ENCODE measurements around the gene CHD8.

Gene CHD8

DNA sequence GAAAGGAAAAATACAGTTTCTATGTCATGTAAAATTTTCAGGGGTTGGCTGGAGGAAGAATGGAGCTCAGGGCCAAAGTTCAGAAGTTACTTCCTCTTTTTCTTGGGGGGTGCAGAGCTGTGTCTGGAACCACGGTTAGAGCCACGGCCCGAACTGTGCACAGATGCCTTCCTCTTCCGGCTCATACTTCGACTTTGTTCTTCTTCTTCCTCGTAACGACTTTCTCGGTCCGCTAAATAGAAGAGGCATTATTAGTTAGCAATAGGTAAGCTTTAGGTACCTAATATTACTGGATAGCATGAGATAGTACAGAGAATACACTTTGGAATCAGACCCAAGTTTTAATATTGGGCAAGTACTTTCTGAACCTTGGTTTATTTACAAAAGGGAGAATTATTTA is 103.3 kb downstream of the CHD8 start:
- peaks cover 19% of the 10 kb centered on the region for H3K36me3 Mint-ChIP-seq
- no peak overlapping the region for H3K4me3 Mint-ChIP-seq
- H3K27ac Mint-ChIP-seq = peak overlapping the region; percentile 3
- no peaks in the 10 kb centered on the region for H3K4me1 Mint-ChIP-seq (ENCODE audit: low read depth)
- no peaks in the 10 kb centered on the region for H3K27me3 Mint-ChIP-seq
- no peaks in the 10 kb centered on the region for H3K9me3 Mint-ChIP-seq (ENCODE audit: low read depth)

DNA sequence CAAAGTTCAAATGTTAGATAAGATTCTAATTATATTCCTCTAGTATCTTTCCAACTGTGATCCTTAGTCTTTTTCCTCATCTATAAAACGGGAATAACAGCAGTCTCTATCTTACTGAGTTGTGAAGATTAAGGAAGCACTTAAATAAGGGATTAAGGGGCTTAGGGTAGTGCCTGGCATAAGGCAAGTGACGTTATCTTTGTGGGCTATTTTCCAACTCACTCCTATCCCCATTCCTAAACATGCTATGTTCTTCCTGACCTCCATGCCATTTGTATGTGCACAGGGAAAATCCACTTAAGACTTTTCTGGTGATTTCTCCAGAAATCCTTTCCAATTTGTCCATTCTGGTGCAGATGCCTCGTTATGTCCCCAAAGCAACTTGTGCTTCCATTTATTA is 105.4 kb downstream of the CHD8 start:
- no peaks in the 10 kb centered on the region for H3K9me3 Mint-ChIP-seq (ENCODE audit: low read depth)
- H3K36me3 Mint-ChIP-seq = peaks cover 12% of the 10 kb centered on the region
- H3K4me3 Mint-ChIP-seq = no peak overlapping the region
- H3K4me1 Mint-ChIP-seq (ENCODE audit: low read depth) = no peaks in the 10 kb centered on the region
- no peaks in the 10 kb centered on the region for H3K27me3 Mint-ChIP-seq
- H3K27ac Mint-ChIP-seq = no peak overlapping the region

DNA sequence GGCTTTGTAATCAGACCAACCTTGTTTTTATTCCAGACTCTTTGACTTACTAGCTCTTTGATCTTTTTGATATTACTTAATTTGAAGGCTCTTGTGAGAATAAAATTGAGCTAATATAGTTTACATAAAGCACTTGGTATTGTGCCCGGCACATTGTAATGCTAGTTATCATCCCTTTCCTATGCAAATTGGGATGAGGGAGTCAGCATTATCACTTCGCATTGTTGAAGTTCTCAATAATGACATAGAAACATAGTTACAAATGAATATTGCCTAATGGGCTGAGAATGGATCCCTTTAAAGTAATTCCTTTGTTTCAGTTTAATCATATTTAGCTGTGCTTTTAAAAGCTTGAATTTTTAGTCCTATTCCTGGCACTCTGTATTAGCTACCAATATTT is 108.7 kb downstream of the CHD8 start:
- peaks cover 3% of the 10 kb centered on the region for H3K4me1 Mint-ChIP-seq (ENCODE audit: low read depth)
- H3K4me3 Mint-ChIP-seq = no peak overlapping the region
- no peaks in the 10 kb centered on the region for H3K9me3 Mint-ChIP-seq (ENCODE audit: low read depth)

GRCh38 chr14:21346532-21347135 is 109.3 kb downstream of the CHD8 start:
- H3K27ac Mint-ChIP-seq = no peak overlapping the region
- no peaks in the 10 kb centered on the region for H3K9me3 Mint-ChIP-seq (ENCODE audit: low read depth)
- peaks cover 3% of the 10 kb centered on the region for H3K4me1 Mint-ChIP-seq (ENCODE audit: low read depth)
- no peaks in the 10 kb centered on the region for H3K36me3 Mint-ChIP-seq
- no peak overlapping the region for H3K4me3 Mint-ChIP-seq
- no peaks in the 10 kb centered on the region for H3K27me3 Mint-ChIP-seq

More for the DNA sequence above, 108.7 kb downstream of the CHD8 start:
- Mint-ChIP-seq H3K27ac (no peak overlapping the region), H3K27me3 (no peaks in the 10 kb centered on the region), H3K36me3 (peaks cover 3% of the 10 kb centered on the region)

DNA sequence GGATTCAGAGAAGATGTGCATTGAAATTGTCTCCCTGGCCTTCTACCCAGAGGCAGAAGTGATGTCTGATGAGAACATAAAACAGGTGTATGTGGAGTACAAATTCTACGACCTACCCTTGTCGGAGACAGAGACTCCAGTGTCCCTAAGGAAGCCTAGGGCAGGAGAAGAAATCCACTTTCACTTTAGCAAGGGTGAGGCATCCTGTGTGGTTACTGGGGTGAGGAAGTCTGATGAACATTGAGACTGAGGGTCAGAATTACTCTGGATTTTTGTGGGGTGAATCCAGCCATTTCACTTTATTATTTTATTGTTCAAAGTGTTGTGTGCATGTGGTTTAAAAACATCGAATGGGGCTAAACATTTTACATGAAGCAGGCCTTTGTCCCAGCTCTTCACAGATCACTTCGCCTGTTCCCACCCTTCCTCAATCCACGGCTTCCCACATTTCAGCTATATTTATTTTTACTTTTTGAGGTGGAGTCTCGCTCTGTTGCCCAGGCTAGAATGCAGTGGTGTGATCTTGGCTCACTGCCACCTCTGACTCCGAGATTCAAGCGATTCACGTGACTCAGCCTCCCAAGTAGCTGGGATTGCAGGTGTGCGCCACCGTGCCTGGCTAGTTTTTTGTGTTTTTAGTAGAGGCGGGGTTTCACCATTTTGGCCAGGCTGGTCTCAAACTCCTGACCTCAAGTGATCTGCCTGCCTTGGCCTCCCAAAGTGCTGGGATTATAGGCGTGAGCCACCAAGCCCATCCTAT is 112.7 kb downstream of the CHD8 start:
- no peaks in the 10 kb centered on the region for H3K9me3 Mint-ChIP-seq (ENCODE audit: low read depth)
- no peaks in the 10 kb centered on the region for H3K36me3 Mint-ChIP-seq
- peaks cover 3% of the 10 kb centered on the region for H3K4me1 Mint-ChIP-seq (ENCODE audit: low read depth)
- H3K4me3 Mint-ChIP-seq = no peak overlapping the region
- no peaks in the 10 kb centered on the region for H3K27me3 Mint-ChIP-seq
- no peak overlapping the region for H3K27ac Mint-ChIP-seq

Data from activated naive CD8-positive, alpha-beta T cell (primary cell).